Right atrium auricular region (tissue), 2 donors: ENCODE results near the gene TFF1. TPM values are rescaled to one million over a fixed set of nuclear protein-coding genes. Genes with fewer than 3 reads are reported as not detected.

Experiments used
- DNase-seq: peaks from one replicate; pipeline ENCODE4 v3.0.0-alpha.2; 2019; ENCODE audit warnings: low spot score
- H3K27ac ChIP-seq, 2 donors: fragments of 200-600 bp; sonication (generic); 1 replicate in 1 of 2; 2 replicates in 1 of 2; pipeline ENCODE4 v1.5.1; 2016 to 2019
- H3K27me3 ChIP-seq, 2 donors: fragments of 200-600 bp; sonication (generic); one replicate each; pipeline versions ENCODE4 v1.5.1 to v1.6.0; 2017 to 2019
- H3K36me3 ChIP-seq: fragments of 200-600 bp; sonication (generic); one replicate; pipeline ENCODE4 v1.5.1; 2016
- H3K4me1 ChIP-seq, 2 donors: fragments of 200-600 bp; sonication (generic); one replicate each; pipeline versions ENCODE4 v1.5.1 to v1.6.0; 2017 to 2019
- H3K4me3 ChIP-seq, 2 donors: fragments of 200-600 bp; sonication (generic); 1 replicate in 1 of 2; 2 replicates in 1 of 2; pipeline ENCODE4 v1.5.1; 2017 to 2019; ENCODE audit warnings: mild to moderate bottlenecking in 1 of 2, moderate library complexity in 1 of 2
- H3K9me3 ChIP-seq, 2 donors: fragments of 200-600 bp; sonication (generic); one replicate each; pipeline ENCODE4 v1.5.1; 2019
- CTCF ChIP-seq, 2 donors: fragments of 200-600 bp; sonication (generic); IDR thresholded peaks; one replicate each; pipeline ENCODE4 v1.5.1; 2019; ENCODE audit warnings: antibody characterized with exemption in 2 of 2
- total RNA-seq, 2 donors: library from RNA; depleted of rRNA; stranded (reverse); fragments of >200 nt; gene quantifications; one replicate each; pipeline ENCODE4 v1.1.0, GENCODE V29; 2016

TFF1 gene
- total RNA-seq, 2 donors from 2014 or later, result not detected

DNA sequence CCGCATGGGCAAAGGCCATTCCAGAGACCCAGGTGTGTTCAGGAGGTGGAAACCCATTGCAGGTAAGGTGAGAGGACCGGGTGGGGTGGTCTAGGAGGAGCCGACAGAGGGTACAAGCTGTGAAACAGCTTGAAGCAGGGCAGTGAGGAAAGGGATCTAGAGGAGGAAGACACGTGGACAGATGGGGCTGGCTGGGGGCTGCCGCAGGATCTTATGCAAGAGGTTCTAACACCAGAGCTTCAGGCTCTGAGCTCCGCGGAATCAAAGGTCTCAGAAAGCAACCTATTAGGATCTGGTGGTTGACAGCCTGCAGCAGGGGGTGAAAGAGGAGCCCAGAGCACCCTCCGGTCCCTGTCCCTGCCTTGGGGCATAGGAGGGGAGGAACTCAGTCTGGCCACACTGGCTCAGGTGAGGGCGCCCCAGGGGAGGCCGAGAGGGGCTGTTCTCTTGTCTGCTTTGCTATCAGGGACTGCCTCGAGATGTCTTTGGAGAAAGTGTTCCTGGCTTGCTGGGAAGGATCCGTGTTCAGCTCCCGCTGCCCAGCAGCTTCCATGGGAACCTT lies 1.9 kb downstream of the TFF1 start:
- no peaks in the 10 kb centered on the region for H3K36me3 ChIP-seq
- DNase-seq, result no peak
- peaks cover 0 to 6% of the 10 kb centered on the region in 2 donors for H3K9me3 ChIP-seq
- H3K4me1 ChIP-seq, result no peaks in the 10 kb centered on the region
- no peak for TF ChIP-seq CTCF (IDR thresholded peaks at IDR 0.05)
- no peak overlapping the region for H3K4me3 ChIP-seq
- H3K27ac ChIP-seq, result no peak overlapping the region
- no peaks in the 10 kb centered on the region for H3K27me3 ChIP-seq

- no peak for DNase-seq
- no peaks in the 10 kb centered on the region for H3K27me3 ChIP-seq
- peaks cover 0 to 6% of the 10 kb centered on the region in 2 donors for H3K9me3 ChIP-seq
- no peak overlapping the region for H3K27ac ChIP-seq
- H3K4me3 ChIP-seq, result no peak overlapping the region
- no peak for TF ChIP-seq CTCF (IDR thresholded peaks at IDR 0.05)
- H3K36me3 ChIP-seq, result no peaks in the 10 kb centered on the region
- no peaks in the 10 kb centered on the region for H3K4me1 ChIP-seq
Measured at GRCh38 chr21:42363312-42363711, 3.0 kb downstream of the TFF1 start.

DNA sequence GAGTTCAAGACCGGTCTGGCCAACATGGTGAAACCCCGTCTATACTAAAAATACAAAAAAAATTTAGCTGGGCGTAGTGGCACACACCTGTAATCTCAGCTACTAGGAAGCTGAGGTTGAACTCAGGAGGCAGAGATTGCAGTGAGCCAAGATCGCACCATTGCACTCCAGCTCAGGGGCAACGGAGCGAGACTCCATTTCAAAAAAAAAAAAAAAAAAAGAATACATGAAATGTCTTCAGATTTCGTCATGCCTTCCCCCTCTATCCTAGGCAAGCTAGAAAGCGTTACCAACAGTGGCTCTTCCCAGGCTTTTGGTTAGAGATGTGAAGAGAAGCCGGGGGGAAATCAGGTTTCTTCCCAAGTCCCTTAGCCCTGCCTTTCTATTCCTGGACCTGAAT lies 3.6 kb downstream of the TFF1 start:
- no peak for TF ChIP-seq CTCF (IDR thresholded peaks at IDR 0.05)
- H3K4me3 ChIP-seq, result no peak overlapping the region
- H3K27ac ChIP-seq, result no peak overlapping the region
- H3K4me1 ChIP-seq, result no peaks in the 10 kb centered on the region
- no peaks in the 10 kb centered on the region for H3K27me3 ChIP-seq
- H3K36me3 ChIP-seq, result no peaks in the 10 kb centered on the region
- peaks cover 0 to 6% of the 10 kb centered on the region in 2 donors for H3K9me3 ChIP-seq
- no peak for DNase-seq

DNA sequence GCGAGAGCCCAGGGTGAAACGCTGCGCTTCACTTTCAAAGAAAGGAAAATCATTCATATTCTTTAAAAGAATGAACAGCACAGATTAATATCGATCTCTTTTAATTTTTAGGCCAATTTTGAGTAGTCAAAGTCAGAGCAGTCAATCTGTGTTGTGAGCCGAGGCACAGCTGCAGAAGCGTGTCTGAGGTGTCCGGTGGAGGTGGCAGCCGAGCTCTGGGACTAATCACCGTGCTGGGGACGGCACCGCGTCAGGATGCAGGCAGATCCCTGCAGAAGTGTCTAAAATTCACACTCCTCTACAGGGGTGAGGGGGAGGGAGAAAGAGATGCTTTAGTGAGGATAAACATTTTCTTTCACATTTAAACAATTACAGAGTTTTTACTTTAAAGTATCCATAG lies 4.1 kb downstream of the TFF1 start:
- no peak for DNase-seq
- no peak overlapping the region for H3K4me3 ChIP-seq
- no peak for TF ChIP-seq CTCF (IDR thresholded peaks at IDR 0.05)
- peaks cover 0 to 10% of the 10 kb centered on the region in 2 donors for H3K9me3 ChIP-seq
- no peaks in the 10 kb centered on the region for H3K36me3 ChIP-seq
- no peak overlapping the region for H3K27ac ChIP-seq
- H3K27me3 ChIP-seq, result no peaks in the 10 kb centered on the region
- H3K4me1 ChIP-seq, result no peaks in the 10 kb centered on the region

- H3K36me3 ChIP-seq, result no peaks in the 10 kb centered on the region
- no peak overlapping the region for H3K4me3 ChIP-seq
- H3K4me1 ChIP-seq, result no peaks in the 10 kb centered on the region
- no peaks in the 10 kb centered on the region for H3K27me3 ChIP-seq
- H3K27ac ChIP-seq, result no peak overlapping the region
- H3K9me3 ChIP-seq, result peaks cover 0 to 11% of the 10 kb centered on the region in 2 donors
- no peak for TF ChIP-seq CTCF (IDR thresholded peaks at IDR 0.05)
- no peak for DNase-seq
Measured at GRCh38 chr21:42361286-42361685, 5.0 kb downstream of the TFF1 start.

DNA sequence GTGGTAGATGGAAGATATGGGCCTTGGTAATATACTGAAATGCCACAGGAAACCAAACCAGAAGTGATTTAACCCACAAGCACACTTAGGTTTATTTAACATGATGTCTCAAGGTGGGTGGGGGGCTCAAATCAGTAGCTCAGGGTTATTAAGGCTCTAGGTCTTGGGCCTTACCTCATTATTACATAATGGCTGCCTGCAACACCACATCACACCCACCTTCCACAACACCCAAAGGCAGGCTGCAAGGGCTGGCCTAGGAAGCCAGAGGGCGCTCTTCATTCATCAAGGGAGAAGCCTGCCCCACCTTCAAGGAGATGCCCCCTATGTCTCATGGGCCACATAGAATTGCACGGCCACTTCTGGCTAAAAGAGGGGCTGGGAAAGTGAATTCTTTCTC lies 6.0 kb downstream of the TFF1 start:
- H3K27ac ChIP-seq, result no peak overlapping the region
- H3K9me3 ChIP-seq, result peaks cover 0 to 20% of the 10 kb centered on the region in 2 donors
- H3K36me3 ChIP-seq, result no peaks in the 10 kb centered on the region
- H3K27me3 ChIP-seq, result no peaks in the 10 kb centered on the region
- no peak overlapping the region for H3K4me3 ChIP-seq
- DNase-seq, result no peak
- no peak for TF ChIP-seq CTCF (IDR thresholded peaks at IDR 0.05)
- H3K4me1 ChIP-seq, result no peaks in the 10 kb centered on the region
